HG02642 (cell line): ENCODE measurements around the gene ARHGAP29.

Source experiments
- ATAC-seq: cut with Tn5 transposase; IDR thresholded peaks from one replicate; pipeline ENCODE4 v1.9.1; 2021; ENCODE audit warnings: mild to moderate bottlenecking; ENCODE audit not compliant: unreplicated experiment, poor library complexity

ARHGAP29 gene

GRCh38 chr1:94236013-94236491 is 1.3 kb downstream of the ARHGAP29 start:
- ATAC-seq, result no peak

GRCh38 chr1:94235189-94236012 is 2.0 kb downstream of the ARHGAP29 start:
- no peak for ATAC-seq

GRCh38 chr1:94234615-94235014 is 2.8 kb downstream of the ARHGAP29 start:
- no peak for ATAC-seq

- ATAC-seq, result no peak
These were observed 5.6 kb downstream of the ARHGAP29 start for GRCh38 chr1:94231746-94232145.

- ATAC-seq, result no peak
These were observed 6.5 kb downstream of the ARHGAP29 start for GRCh38 chr1:94230920-94231319.

- no peak for ATAC-seq
These were observed 8.6 kb downstream of the ARHGAP29 start for GRCh38 chr1:94228640-94229375.

GRCh38 chr1:94227624-94228023 is 9.8 kb downstream of the ARHGAP29 start:
- no peak for ATAC-seq

- no peak for ATAC-seq
These were observed 11.5 kb downstream of the ARHGAP29 start for GRCh38 chr1:94225845-94226244.

- ATAC-seq, result no peak
These were observed 19.1 kb downstream of the ARHGAP29 start for GRCh38 chr1:94218332-94218731.

- ATAC-seq, result no peak
These were observed 21.4 kb downstream of the ARHGAP29 start for GRCh38 chr1:94215955-94216354.

- ATAC-seq, result no peak
These were observed 27.4 kb downstream of the ARHGAP29 start for GRCh38 chr1:94209982-94210381.

GRCh38 chr1:94209425-94209824 is 28.0 kb downstream of the ARHGAP29 start:
- ATAC-seq, result no peak

GRCh38 chr1:94207695-94208094 is 29.7 kb downstream of the ARHGAP29 start:
- no peak for ATAC-seq

GRCh38 chr1:94205639-94206038 is 31.7 kb downstream of the ARHGAP29 start:
- ATAC-seq, result no peak

- ATAC-seq, result no peak
These were observed 35.1 kb downstream of the ARHGAP29 start for GRCh38 chr1:94202241-94202640.

GRCh38 chr1:94199398-94199797 is 38.0 kb downstream of the ARHGAP29 start:
- no peak for ATAC-seq

- no peak for ATAC-seq
These were observed 43.1 kb downstream of the ARHGAP29 start for GRCh38 chr1:94194079-94194865.

GRCh38 chr1:94193128-94193527 is 44.3 kb downstream of the ARHGAP29 start:
- no peak for ATAC-seq

GRCh38 chr1:94191216-94191615 is 46.2 kb downstream of the ARHGAP29 start:
- ATAC-seq, result no peak

- ATAC-seq, result no peak
These were observed 50.4 kb downstream of the ARHGAP29 start for GRCh38 chr1:94186946-94187345.
